ENCODE data around the gene POLD2. TPM values are rescaled to one million over a fixed set of nuclear protein-coding genes. Genes with fewer than 3 reads are reported as not detected.

Gene POLD2
- total RNA-seq, 1 experiment from 2014 or later, result 179 TPM

DNA sequence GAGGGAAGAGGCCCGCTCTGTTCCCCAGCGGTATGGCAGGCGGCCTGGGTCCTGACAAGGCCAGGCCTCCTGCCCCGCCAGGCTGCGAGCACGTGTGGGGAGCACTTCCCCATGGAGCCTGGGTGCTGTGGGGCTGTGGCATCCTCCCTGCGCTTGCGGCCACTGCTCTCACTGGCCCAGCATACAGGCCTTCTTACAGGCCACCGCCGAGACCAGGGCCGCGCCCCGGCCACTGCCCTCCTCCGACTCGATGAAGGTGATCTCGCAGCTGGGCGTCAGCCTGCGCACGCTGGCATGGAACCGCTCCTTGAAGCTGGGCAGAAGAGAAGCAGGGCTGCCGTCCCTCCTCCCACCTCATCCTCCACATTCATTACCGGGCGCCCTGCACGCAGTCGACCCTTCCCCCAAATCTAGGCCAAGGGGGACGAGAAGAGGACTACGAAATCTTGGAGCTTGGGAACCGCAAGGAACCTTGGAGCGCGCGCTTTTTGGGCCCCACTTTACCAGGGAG lies 21.7 kb upstream of the POLD2 start:
- CTCF ChIA-PET, result no interaction called here
- no peaks in the 10 kb centered on the region for H3K4me1 Mint-ChIP-seq (ENCODE audit: insufficient read depth, unreplicated experiment)
- intact Hi-C loops (cut with micrococcal nuclease), result no loop called here

DNA sequence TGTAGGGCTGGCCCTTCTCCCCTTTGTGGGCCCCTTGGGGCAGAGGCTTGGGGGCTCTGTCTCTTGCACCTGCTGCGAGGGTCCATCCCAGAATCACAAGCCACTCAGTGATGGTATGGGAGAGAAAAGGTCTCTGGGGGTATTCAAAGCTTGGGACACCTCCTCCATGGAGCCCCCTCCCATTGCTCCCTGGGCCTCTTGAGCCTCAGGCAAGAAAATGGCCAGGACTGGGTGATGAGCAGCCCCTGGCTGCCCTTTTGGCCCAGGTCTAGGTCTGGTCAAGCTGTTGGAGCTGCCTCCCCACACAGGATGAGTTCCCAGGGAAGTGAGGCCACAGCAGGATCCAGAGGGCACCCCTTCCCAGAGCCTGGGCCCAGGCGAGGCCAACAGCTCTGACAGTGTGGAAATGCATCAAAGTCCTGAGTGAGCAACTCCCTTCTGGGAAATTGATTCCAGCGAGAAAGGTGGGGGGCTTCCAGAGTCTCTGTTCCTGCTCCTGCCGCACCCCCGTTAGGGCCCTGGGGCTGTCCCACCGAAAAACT lies 21.1 kb upstream of the POLD2 start:
- H3K9me3 Mint-ChIP-seq (ENCODE audit: unreplicated experiment), result no peaks in the 10 kb centered on the region
- no peaks in the 10 kb centered on the region for H3K27me3 Mint-ChIP-seq (ENCODE audit: insufficient read depth, unreplicated experiment)
- no peak overlapping the region for H3K27ac Mint-ChIP-seq (ENCODE audit: low read depth, unreplicated experiment)
- DNase-seq (ENCODE audit: unreplicated experiment), result no peak
- no peaks in the 10 kb centered on the region for H3K4me1 Mint-ChIP-seq (ENCODE audit: insufficient read depth, unreplicated experiment)
- intact Hi-C loops (cut with micrococcal nuclease), result no loop called here
- POLR2A ChIA-PET, result no interaction called here
- H3K4me3 Mint-ChIP-seq (ENCODE audit: unreplicated experiment), result no peak overlapping the region
- TF ChIP-seq, protein P1, sequence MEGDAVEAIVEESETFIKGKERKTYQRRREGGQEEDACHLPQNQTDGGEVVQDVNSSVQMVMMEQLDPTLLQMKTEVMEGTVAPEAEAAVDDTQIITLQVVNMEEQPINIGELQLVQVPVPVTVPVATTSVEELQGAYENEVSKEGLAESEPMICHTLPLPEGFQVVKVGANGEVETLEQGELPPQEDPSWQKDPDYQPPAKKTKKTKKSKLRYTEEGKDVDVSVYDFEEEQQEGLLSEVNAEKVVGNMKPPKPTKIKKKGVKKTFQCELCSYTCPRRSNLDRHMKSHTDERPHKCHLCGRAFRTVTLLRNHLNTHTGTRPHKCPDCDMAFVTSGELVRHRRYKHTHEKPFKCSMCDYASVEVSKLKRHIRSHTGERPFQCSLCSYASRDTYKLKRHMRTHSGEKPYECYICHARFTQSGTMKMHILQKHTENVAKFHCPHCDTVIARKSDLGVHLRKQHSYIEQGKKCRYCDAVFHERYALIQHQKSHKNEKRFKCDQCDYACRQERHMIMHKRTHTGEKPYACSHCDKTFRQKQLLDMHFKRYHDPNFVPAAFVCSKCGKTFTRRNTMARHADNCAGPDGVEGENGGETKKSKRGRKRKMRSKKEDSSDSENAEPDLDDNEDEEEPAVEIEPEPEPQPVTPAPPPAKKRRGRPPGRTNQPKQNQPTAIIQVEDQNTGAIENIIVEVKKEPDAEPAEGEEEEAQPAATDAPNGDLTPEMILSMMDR (IDR thresholded peaks at IDR 0.05; ENCODE audit: unreplicated experiment), result no peak
- no peaks in the 10 kb centered on the region for H3K36me3 Mint-ChIP-seq (ENCODE audit: insufficient read depth, unreplicated experiment)
- BruUV-seq (replicated peaks), result no TSS peak
- CTCF ChIA-PET, result no interaction called here

More for the DNA sequence above, 21.7 kb upstream of the POLD2 start:
- no peak overlapping the region for H3K27ac Mint-ChIP-seq (ENCODE audit: low read depth, unreplicated experiment)
- no peaks in the 10 kb centered on the region for H3K27me3 Mint-ChIP-seq (ENCODE audit: insufficient read depth, unreplicated experiment)
- H3K36me3 Mint-ChIP-seq (ENCODE audit: insufficient read depth, unreplicated experiment), result no peaks in the 10 kb centered on the region
- TF ChIP-seq, protein P1 (IDR thresholded peaks at IDR 0.05; ENCODE audit: unreplicated experiment), result no peak
- BruUV-seq (replicated peaks), result no TSS peak
- H3K4me3 Mint-ChIP-seq (ENCODE audit: unreplicated experiment), result no peak overlapping the region
- POLR2A ChIA-PET, result no interaction called here
- DNase-seq (ENCODE audit: unreplicated experiment), result no peak
- no peaks in the 10 kb centered on the region for H3K9me3 Mint-ChIP-seq (ENCODE audit: unreplicated experiment)

DNA sequence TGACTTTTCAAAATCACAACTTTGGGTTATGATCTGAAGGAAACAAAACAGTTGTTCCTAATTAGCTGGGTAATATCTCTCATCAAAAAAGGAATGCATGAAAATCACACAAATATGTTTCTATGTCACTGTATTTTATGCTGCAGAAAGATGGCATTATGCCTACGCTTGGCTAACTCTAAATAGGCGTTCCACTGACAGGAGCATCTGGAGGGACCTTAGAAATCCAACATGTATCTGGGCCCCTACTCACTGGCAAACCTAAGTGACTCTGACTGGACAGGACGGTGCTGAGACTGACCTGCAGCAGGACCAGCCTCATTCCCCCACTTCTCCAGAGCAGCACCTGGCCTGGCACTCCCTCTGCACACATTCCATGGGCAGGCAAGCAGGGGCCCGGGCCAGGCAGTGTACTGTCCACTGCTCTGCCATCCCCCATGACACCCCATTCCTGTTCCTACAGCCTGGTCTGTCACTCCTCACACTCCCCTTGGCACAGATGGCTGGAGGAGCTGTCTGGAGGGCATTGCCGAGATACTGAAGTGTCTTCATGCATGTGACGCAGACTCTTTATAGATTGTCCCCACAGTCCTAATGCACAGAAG lies 20.4 kb upstream of the POLD2 start:
- no peak overlapping the region for H3K27ac Mint-ChIP-seq (ENCODE audit: low read depth, unreplicated experiment)
- no peak for DNase-seq (ENCODE audit: unreplicated experiment)
- intact Hi-C loops (cut with micrococcal nuclease), result no loop called here
- BruUV-seq (replicated peaks), result no TSS peak
- H3K4me3 Mint-ChIP-seq (ENCODE audit: unreplicated experiment), result no peak overlapping the region
- CTCF ChIA-PET, result no interaction called here
- no peaks in the 10 kb centered on the region for H3K36me3 Mint-ChIP-seq (ENCODE audit: insufficient read depth, unreplicated experiment)
- TF ChIP-seq, protein P1 (IDR thresholded peaks at IDR 0.05; ENCODE audit: unreplicated experiment), result no peak
- H3K4me1 Mint-ChIP-seq (ENCODE audit: insufficient read depth, unreplicated experiment), result no peaks in the 10 kb centered on the region
- H3K9me3 Mint-ChIP-seq (ENCODE audit: unreplicated experiment), result no peaks in the 10 kb centered on the region
- H3K27me3 Mint-ChIP-seq (ENCODE audit: insufficient read depth, unreplicated experiment), result no peaks in the 10 kb centered on the region
- POLR2A ChIA-PET, result no interaction called here

DNA sequence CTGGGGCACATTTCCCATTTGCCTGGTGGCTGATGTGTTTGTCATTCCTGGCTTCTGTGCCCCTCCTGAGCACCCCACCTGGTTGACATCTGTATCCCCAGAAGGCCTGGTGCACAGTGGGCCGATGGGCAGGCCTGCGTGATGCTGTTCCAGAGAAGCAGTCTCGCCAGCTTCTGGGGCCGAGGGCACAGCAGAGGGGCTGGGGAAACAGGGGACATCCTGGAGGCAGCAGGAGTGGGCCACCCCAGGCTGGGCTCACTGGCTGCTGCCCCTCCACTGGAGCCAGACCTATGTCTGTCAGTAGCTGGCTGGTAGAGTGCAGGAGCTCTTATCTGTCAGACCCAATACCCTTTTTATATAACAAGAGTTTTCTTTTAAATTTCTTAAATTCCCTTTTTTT lies 18.7 kb upstream of the POLD2 start:
- no peak for DNase-seq (ENCODE audit: unreplicated experiment)
- BruUV-seq (replicated peaks), result no TSS peak
- Mint-ChIP-seq H3K27me3 (ENCODE audit: insufficient read depth, unreplicated experiment) (no peaks in the 10 kb centered on the region), H3K36me3 (ENCODE audit: insufficient read depth, unreplicated experiment) (no peaks in the 10 kb centered on the region), H3K27ac (ENCODE audit: low read depth, unreplicated experiment) (no peak overlapping the region), H3K4me1 (ENCODE audit: insufficient read depth, unreplicated experiment) (no peaks in the 10 kb centered on the region), H3K9me3 (ENCODE audit: unreplicated experiment) (no peaks in the 10 kb centered on the region), H3K4me3 (ENCODE audit: unreplicated experiment) (no peak overlapping the region)
- intact Hi-C loops (cut with micrococcal nuclease), result no loop called here
- ChIA-PET POLR2A (interaction anchor here (0.8 kb wide), 1 partner anchor 76 kb away, joined by 3 read pairs; the partner anchor contains the start of gene PGAM2), CTCF (interaction anchor here (1.2 kb wide), 1 partner anchor 27 kb away, joined by 3 read pairs; no protein-coding TSS in a partner anchor)
- TF ChIP-seq, protein P1 (IDR thresholded peaks at IDR 0.05; ENCODE audit: unreplicated experiment), result no peak
